T-helper 1 cell treated with Interleukin-12 subunit alpha and Interleukin-12 subunit beta and Interleukin-4 antibody, amounts not matched to agents 30 ng/mL and 1 ng/mL, for 36 hours (primary cell): ENCODE measurements around the gene CASTOR1. TPM values are rescaled to one million over a fixed set of nuclear protein-coding genes. Genes with fewer than 3 reads are reported as not detected.

ENCODE experiments used
- intact Hi-C: fragments of 100-400 bp; cut with micrococcal nuclease; formaldehyde crosslinking; loops from one replicate; pipeline ENCODE4 v1.15.1; 2024
- total RNA-seq: library from RNA; stranded (reverse); gene quantifications from 2 replicates; pipeline ENCODE4 v1.2.3, GENCODE V29; 2022

The CASTOR1 gene
- total RNA-seq, 1 donor from 2014 or later: 17.5 TPM

GRCh38 chr22:30286331-30286730, 3.0 kb downstream of the CASTOR1 start:
- intact Hi-C loops: loop anchor here (1.0 to 5.0 kb wide), 4 partner anchors 30 to 448 kb away; partner anchors contain the start of genes ASCC2 and LIF

- intact Hi-C loops: loop anchor here (1.0 to 5.0 kb wide), 4 partner anchors 30 to 447 kb away; partner anchors contain the start of genes ASCC2 and LIF
These were observed 3.5 kb downstream of the CASTOR1 start for GRCh38 chr22:30285846-30286200.

- intact Hi-C loops: loop anchor here (5.0 kb wide), 2 partner anchors 38 to 157 kb away; partner anchors contain the start of gene LIF
These were observed 4.0 kb downstream of the CASTOR1 start for GRCh38 chr22:30285176-30285845.

GRCh38 chr22:30284666-30285065, 4.6 kb downstream of the CASTOR1 start:
- intact Hi-C loops: loop anchor here (5.0 kb wide), 2 partner anchors 37 to 158 kb away; partner anchors contain the start of gene LIF

GRCh38 chr22:30284172-30284571, 5.1 kb downstream of the CASTOR1 start:
- intact Hi-C loops: no loop called here

- intact Hi-C loops: no loop called here
These were observed 6.0 kb downstream of the CASTOR1 start for GRCh38 chr22:30283342-30283741.

- intact Hi-C loops: no loop called here
These were observed 6.7 kb downstream of the CASTOR1 start for GRCh38 chr22:30282616-30283046.

GRCh38 chr22:30280505-30280904, 8.8 kb downstream of the CASTOR1 start:
- intact Hi-C loops: no loop called here

GRCh38 chr22:30279932-30280331, 9.4 kb downstream of the CASTOR1 start:
- intact Hi-C loops: no loop called here

- intact Hi-C loops: no loop called here
These were observed 10.1 kb downstream of the CASTOR1 start for GRCh38 chr22:30279046-30279788.

GRCh38 chr22:30277547-30278344, 11.6 kb downstream of the CASTOR1 start:
- intact Hi-C loops: no loop called here

- intact Hi-C loops: no loop called here
These were observed 13.3 kb downstream of the CASTOR1 start for GRCh38 chr22:30276039-30276438.

GRCh38 chr22:30275625-30276024, 13.7 kb downstream of the CASTOR1 start:
- intact Hi-C loops: no loop called here

- intact Hi-C loops: no loop called here
These were observed 14.9 kb downstream of the CASTOR1 start for GRCh38 chr22:30274437-30274812.

GRCh38 chr22:30273711-30274436, 15.4 kb downstream of the CASTOR1 start:
- intact Hi-C loops: no loop called here

GRCh38 chr22:30272781-30273601, 16.3 kb downstream of the CASTOR1 start:
- intact Hi-C loops: no loop called here

GRCh38 chr22:30270832-30271231, 18.5 kb downstream of the CASTOR1 start:
- intact Hi-C loops: no loop called here

- intact Hi-C loops: loop anchor here (5.0 kb wide), 3 partner anchors 501 to 796 kb away; partner anchors contain the start of genes NF2, UQCR10 and ZMAT5
These were observed 21.0 kb downstream of the CASTOR1 start for GRCh38 chr22:30268331-30268730.

GRCh38 chr22:30267382-30268302, 21.7 kb downstream of the CASTOR1 start:
- intact Hi-C loops: loop anchor here (1.0 to 5.0 kb wide), 9 partner anchors 20 to 795 kb away; partner anchors contain the start of genes ASCC2, NF2, UQCR10 and ZMAT5
